Muscle of leg (tissue), 11 donors: Measurements from ENCODE around the gene XYLT1. TPM values are rescaled to one million over a fixed set of nuclear protein-coding genes. Genes with fewer than 3 reads are reported as not detected.
"Not testable (repeated sequence)": the region's sequence is repeated elsewhere in the genome, so short reads cannot be mapped to it uniquely, and the experiment has no call there.

ENCODE experiments used
- DNase-seq: peaks from one replicate; pipeline ENCODE4 v3.0.0; 2013
- H3K27ac ChIP-seq: one replicate; pipeline ENCODE4 v1.5.1; 2013; ENCODE audit warnings: mild to moderate bottlenecking, low read length, control low read depth
- H3K27me3 ChIP-seq: one replicate; pipeline ENCODE4 v1.6.1; 2013; ENCODE audit warnings: low read length; ENCODE audit not compliant: control insufficient read depth, insufficient read depth
- H3K36me3 ChIP-seq: one replicate; pipeline ENCODE4 v1.6.1; 2013; ENCODE audit warnings: low read length; ENCODE audit not compliant: control insufficient read depth, insufficient read depth
- H3K4me1 ChIP-seq: one replicate; pipeline ENCODE4 v1.6.1; 2013; ENCODE audit warnings: low read length; ENCODE audit not compliant: control insufficient read depth, insufficient read depth
- H3K4me3 ChIP-seq: one replicate; pipeline ENCODE4 v1.5.1; 2013; ENCODE audit warnings: low read length, control low read depth
- H3K9me3 ChIP-seq: replicated peaks from 2 replicates; pipeline ENCODE4 v1.6.1; 2013; ENCODE audit warnings: low read depth, low read length; ENCODE audit not compliant: control insufficient read depth
- WGBS: methylation state at CpG from one replicate; pipeline ENCODE4 v1.1.5; 2013; ENCODE audit warnings: missing lambda C conversion rate; ENCODE audit not compliant: insufficient coverage; 5-methylcytosine and 5-hydroxymethylcytosine counted together
- polyA plus RNA-seq, 8 donors: library from polyadenylated mRNA; unstranded; fragments of 120-200 nt; gene quantifications; one replicate each; pipeline versions ENCODE4 v1.2.1 to v1.2.3, GENCODE V29; 2013; ENCODE audit warnings: inconsistent platforms in 1 of 8, low replicate concordance in 1 of 8; ENCODE audit not compliant: insufficient read length in 8 of 8, insufficient read depth in 1 of 8
- total RNA-seq: library from RNA; stranded (reverse); fragments of 120-200 nt; gene quantifications from one replicate; pipeline ENCODE4 v1.2.4, GENCODE V29; 2013

XYLT1 gene
- total and polyA plus RNA-seq, 9 donors = 4.3 to 9.7 (median 5.3) TPM

DNA sequence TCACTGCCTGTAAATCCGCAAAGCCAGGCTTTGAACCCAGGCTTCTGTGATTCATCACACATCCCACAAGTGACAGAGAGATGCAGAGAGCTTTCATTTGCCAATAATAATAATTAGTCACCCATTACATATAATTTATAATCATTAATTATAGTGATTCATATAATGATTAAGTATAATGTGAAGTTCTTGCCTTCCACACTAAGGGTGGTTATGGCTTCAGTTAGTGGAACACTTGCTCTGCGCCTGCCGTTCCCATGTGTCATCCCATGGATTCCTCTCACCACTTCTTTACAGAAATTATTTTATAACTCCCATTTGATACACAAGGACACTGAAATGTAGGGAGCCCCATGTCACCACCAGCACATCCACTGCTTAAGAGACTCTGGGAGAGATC, 39.8 kb upstream of the XYLT1 start:
- Histone ChIP-seq H3K4me1 (peaks cover 7% of the 10 kb centered on the region), H3K27ac (no peak overlapping the region), H3K9me3 (no peaks in the 10 kb centered on the region), H3K27me3 (no peaks in the 10 kb centered on the region), H3K36me3 (no peaks in the 10 kb centered on the region), H3K4me3 (no peak overlapping the region)
- WGBS = no CpG with 5 or more reads among the region's 3 CpGs
- no peak for DNase-seq

DNA sequence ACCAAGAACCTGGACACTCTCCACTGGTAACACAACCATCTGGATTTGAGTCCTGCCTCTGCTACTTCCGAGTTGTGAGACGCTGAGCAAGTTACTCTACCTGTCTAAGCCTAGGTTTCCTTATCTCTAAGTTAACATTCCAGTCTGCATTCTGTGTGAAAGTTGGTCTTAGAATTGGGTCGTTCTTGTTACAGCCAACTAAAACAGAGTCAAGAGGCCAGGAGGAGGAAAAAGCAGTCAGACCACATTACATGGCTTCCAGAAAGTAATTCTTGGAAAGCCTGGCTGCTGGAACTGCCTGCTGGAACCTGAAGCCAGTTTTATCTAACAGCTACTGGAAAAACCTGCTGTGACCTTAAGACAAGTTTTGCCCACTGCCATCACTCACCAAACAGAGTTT, 38.4 kb upstream of the XYLT1 start:
- peaks cover 7% of the 10 kb centered on the region for H3K4me1 ChIP-seq
- H3K9me3 ChIP-seq = no peaks in the 10 kb centered on the region
- no peaks in the 10 kb centered on the region for H3K36me3 ChIP-seq
- WGBS = no CpG with 5 or more reads among the region's 3 CpGs
- no peak overlapping the region for H3K4me3 ChIP-seq
- no peak overlapping the region for H3K27ac ChIP-seq
- no peaks in the 10 kb centered on the region for H3K27me3 ChIP-seq
- peak; percentile 27 for DNase-seq

DNA sequence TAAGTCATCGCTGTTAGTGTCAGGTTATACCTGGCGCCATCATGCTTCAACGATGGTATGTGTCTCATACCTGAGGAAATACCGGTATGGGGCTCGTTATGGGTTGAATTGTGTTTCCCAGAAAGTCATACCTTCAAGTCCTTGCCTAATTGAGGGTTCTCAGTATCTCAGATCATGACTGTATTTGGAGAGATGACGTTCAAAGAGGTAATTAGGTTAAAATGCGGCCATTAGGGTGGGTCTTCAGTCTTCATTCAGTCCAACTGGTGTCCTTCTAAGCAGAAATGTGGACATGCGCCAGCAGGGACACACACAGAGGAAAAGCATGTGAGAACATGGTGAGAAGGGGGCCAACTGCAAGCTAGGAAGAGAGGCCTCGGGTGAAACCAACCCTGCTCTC, 37.5 kb upstream of the XYLT1 start:
- H3K36me3 ChIP-seq = no peaks in the 10 kb centered on the region
- H3K4me3 ChIP-seq = no peak overlapping the region
- DNase-seq = no peak
- 96% methylated on average over 6 of the region's 9 CpGs for WGBS
- H3K4me1 ChIP-seq = peaks cover 7% of the 10 kb centered on the region
- H3K27me3 ChIP-seq = no peaks in the 10 kb centered on the region
- no peak overlapping the region for H3K27ac ChIP-seq
- H3K9me3 ChIP-seq = no peaks in the 10 kb centered on the region

DNA sequence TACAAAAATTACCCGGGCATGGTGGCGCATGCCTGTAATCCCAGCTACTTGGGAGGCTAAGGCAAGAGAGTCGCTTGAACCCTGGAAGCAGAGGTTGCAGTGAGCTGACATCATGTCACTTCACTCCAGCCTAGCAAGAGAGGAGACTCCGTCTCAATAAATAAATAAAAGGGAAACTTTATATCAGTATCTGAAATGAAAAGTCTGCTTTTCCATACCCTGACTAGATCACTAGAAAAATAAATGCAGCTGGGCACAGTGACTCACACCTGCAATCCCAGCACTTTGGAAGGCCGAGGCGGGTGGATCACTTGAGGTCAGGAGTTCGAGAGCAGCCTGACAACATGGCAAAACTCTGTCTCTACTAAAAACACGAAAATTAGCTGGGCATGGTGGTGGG, 36.8 kb upstream of the XYLT1 start:
- not testable (repeated sequence) for H3K9me3 ChIP-seq, DNase-seq, H3K27ac ChIP-seq, H3K4me3 ChIP-seq, H3K36me3 ChIP-seq, H3K4me1 ChIP-seq, H3K27me3 ChIP-seq
- WGBS = 28% methylated on average over 3 of the region's 8 CpGs

DNA sequence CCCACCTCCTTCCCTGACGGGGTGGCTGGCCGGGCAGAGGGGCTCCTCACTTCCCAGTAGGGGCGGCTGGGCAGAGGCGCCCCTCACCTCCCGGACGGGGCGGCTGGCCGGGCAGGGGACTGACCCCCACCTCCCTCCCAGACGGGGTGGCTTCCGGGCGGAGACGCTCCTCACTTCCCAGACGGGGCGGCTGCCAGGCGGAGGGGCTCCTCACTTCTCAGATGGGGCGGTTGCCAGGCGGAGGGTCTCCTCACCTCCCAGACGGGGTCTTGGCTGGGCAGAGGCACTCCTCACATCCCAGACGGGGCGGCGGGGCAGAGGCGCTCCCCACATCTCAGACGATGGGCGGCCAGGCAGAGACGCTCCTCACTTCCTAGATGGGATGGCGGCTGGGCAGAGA, 35.1 kb upstream of the XYLT1 start:
- H3K27me3 ChIP-seq, H3K9me3 ChIP-seq, H3K4me3 ChIP-seq, DNase-seq, H3K27ac ChIP-seq, H3K36me3 ChIP-seq, H3K4me1 ChIP-seq: not testable (repeated sequence)
- 94% methylated on average over 8 of the region's 26 CpGs for WGBS

- Histone ChIP-seq H3K36me3 (no peaks in the 10 kb centered on the region), H3K4me1 (peaks cover 3% of the 10 kb centered on the region), H3K27ac (no peak overlapping the region), H3K9me3 (no peaks in the 10 kb centered on the region), H3K4me3 (no peak overlapping the region), H3K27me3 (no peaks in the 10 kb centered on the region)
- WGBS = no CpG with 5 or more reads among the region's 2 CpGs
- peak; percentile 43 for DNase-seq
These were observed 33.3 kb upstream of the XYLT1 start for GRCh38 chr16:17504050-17504449.

DNA sequence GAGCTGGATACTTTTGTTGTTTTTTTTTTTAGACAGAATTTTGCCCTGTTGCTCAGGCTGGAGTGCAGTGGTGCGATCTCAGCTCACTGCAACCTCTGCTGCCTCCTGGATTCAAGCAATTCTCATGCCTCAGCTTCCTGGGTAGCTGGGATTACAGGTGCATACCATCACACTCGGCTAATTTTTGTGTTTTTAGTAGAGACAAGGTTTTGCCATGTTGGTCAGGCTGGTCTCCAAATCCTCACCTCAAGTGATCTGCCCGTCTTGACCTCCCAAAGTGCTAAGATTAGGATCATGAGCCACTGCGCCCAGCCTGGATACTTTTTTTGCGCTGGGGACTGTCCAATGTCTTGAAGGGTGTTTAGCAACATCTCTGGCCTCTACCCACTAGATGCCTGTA, 32.6 kb upstream of the XYLT1 start:
- no peak overlapping the region for H3K27ac ChIP-seq
- no peak for DNase-seq
- H3K4me1 ChIP-seq = peaks cover 3% of the 10 kb centered on the region
- no peaks in the 10 kb centered on the region for H3K27me3 ChIP-seq
- 89% methylated on average over 5 of the region's 5 CpGs for WGBS
- H3K4me3 ChIP-seq = no peak overlapping the region
- H3K9me3 ChIP-seq = no peaks in the 10 kb centered on the region
- H3K36me3 ChIP-seq = no peaks in the 10 kb centered on the region

- no peak overlapping the region for H3K27ac ChIP-seq
- H3K4me3 ChIP-seq = no peak overlapping the region
- no peak for DNase-seq
- peaks cover 3% of the 10 kb centered on the region for H3K4me1 ChIP-seq
- H3K36me3 ChIP-seq = no peaks in the 10 kb centered on the region
- no peaks in the 10 kb centered on the region for H3K9me3 ChIP-seq
- 90% methylated on average over 4 of the region's 9 CpGs for WGBS
- no peaks in the 10 kb centered on the region for H3K27me3 ChIP-seq
These were observed 30.6 kb upstream of the XYLT1 start for GRCh38 chr16:17501321-17501720.

DNA sequence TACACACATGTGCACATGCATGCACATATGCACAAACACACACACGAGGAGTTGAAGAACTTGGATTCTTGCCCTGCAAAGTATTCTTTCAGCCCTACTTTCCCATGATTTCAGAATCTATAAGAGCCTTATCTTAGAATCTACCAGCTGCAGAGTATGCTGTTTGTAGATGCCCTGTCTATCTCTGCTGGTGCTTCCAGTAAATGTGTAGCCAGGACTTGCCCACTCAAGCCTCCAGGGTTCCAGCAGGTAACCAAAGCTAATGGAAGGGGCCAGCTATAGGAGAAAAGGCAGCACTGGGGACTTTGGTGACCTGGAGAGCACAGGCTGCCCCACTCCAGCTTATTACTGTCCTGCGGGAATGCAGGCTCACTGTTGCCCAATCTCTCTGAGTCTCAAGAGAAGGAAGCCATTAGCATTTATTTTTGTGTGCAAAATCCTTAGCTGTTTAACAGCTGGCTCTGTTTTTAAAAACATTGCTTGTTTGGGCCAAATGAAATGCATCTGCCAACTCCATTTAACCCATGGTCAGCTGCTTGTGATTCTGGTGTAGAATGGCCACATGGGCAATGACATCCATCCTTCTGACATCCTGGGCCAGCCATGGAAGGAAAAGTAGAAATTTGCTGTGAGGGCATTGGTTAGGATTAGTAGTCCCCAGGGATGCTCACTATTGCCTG, 28.6 kb upstream of the XYLT1 start:
- H3K9me3 ChIP-seq = no peaks in the 10 kb centered on the region
- H3K36me3 ChIP-seq = no peaks in the 10 kb centered on the region
- DNase-seq = peak; percentile 7
- H3K27ac ChIP-seq = no peak overlapping the region
- H3K27me3 ChIP-seq = no peaks in the 10 kb centered on the region
- no peak overlapping the region for H3K4me3 ChIP-seq
- peaks cover 3% of the 10 kb centered on the region for H3K4me1 ChIP-seq
- WGBS = 32% methylated on average over 2 of the region's 2 CpGs

- 75% methylated on average over 1 of the region's 3 CpGs for WGBS
- no peak for DNase-seq
- no peak overlapping the region for H3K4me3 ChIP-seq
These were observed 26.9 kb upstream of the XYLT1 start for GRCh38 chr16:17497648-17498047.

DNA sequence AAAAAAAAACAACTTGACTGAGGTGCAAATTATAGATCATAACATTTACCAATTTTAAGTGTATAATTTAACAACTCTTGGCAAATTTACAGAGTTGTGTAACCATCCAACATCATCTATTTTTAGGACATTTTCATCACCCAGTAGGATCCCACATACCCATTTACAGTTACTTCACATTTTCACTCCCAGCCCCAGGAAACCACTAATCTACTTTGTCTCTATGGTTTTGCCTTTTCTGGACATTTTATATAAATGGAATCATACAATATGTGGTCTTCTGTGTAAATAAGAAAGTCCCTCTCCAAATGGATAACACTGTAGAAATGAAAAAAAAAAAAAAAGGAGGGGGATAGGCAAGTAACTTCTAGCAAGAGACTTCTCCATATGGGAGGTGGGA, 26.1 kb upstream of the XYLT1 start:
- Histone ChIP-seq H3K4me1 (peaks cover 3% of the 10 kb centered on the region), H3K27ac (no peak overlapping the region), H3K4me3 (no peak overlapping the region), H3K27me3 (no peaks in the 10 kb centered on the region), H3K36me3 (no peaks in the 10 kb centered on the region), H3K9me3 (no peaks in the 10 kb centered on the region)
- DNase-seq = no peak

More at GRCh38 chr16:17497648-17498047, 26.9 kb upstream of the XYLT1 start:
- Histone ChIP-seq H3K27ac (no peak overlapping the region), H3K9me3 (no peaks in the 10 kb centered on the region), H3K27me3 (no peaks in the 10 kb centered on the region), H3K4me1 (peaks cover 3% of the 10 kb centered on the region), H3K36me3 (no peaks in the 10 kb centered on the region)
